Stimulated activated CD4-positive, alpha-beta T cell treated with anti-CD3 and anti-CD28 coated beads, Interleukin-2, amount 100 ng/mL, for 24 hours (primary cell): ENCODE measurements around the gene LTBP1.
"Not testable (repeated sequence)": the region's sequence is repeated elsewhere in the genome, so short reads cannot be mapped to it uniquely, and the experiment has no call there.

Experiments used
- DNase-seq, 2 donors: peaks; one replicate each; pipeline ENCODE4 v3.0.0-alpha.2; 2020

Gene LTBP1

DNA sequence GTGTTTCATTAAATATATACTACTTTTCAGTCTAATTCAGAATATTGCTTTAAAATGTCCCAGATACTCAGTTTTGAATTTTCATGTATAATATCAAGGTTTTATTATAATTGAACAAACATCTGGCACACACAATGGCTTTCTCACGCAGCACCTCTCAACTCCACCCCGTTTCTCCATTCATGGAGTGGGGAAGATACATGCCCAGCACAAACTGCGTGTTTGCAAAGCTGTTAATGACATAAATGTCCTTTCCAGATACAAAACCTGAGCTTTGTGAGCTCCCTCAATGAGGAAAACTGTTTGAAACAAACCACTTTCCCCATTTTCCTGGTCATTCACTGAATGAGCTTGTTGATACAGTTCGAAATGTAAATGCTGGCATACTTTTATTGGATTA is 379.3 kb downstream of the LTBP1 start:
- DNase-seq: no peak

GRCh38 chr2:33333433-33333832 is 386.7 kb downstream of the LTBP1 start:
- no peak for DNase-seq

DNA sequence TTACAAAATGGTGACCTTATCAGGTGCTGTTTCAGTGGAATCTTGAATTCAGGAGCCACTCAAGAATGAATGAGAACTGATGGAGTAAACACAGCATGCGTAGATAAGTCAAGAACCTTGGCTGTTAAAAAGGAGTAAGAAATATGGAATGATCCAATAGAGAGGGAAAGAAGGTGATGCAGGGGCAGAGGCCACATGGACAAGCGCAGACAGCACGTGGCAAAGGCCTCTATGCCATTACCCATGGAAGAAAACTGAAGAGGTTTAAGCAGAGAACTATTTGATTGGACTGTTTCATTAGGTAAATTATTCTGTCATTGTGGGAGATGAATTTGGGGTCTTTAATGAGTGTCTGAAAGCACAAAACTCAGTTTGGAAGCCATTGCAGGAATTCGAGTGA is 387.3 kb downstream of the LTBP1 start:
- DNase-seq: no peak

DNA sequence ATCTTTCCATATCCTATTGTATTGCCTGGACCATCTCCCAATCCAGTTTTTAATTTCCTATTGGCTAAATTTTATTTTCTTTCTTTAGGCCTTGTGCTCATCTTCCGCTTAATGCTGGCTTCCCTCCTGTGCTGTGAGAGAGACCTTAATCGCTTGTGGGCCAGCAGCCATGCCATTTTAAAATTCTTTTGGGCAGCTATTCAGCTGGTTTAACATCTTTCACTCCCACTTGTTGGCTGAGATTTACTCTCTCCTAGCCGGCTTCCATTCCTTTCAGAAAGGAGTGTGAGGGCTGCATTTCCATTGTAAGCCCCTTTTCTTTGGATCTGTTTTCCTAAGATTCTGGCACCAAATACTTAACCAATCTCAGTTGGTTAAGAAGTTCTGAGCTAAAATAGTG is 388.8 kb downstream of the LTBP1 start:
- no peak for DNase-seq

DNA sequence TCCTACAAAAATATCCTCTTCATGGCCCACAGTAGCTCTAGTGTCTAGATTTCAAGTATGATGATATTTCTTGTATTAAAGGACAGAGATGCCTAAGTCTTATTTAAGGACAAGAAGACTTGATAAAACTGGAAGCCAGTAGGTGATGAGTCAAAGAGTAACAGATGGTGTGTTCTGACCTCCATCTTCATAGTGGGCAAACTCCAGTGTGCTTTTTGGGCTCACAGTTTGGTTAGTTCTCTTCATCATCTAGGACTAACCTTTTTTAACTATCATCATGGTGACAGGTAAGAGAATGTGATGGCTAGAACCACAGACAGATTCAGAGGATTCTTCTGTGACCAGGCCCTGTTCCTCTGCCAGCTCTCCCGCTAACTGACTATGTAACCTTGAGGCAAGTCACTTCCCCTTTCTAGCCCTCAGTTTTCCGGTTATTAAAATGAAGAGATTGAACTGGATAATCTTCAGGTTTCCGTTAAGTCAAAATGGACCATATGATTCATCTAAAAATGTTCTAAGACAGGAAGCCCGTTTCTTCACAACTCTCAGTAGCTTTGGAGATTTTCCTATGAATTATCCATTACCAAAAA is 389.4 kb downstream of the LTBP1 start:
- DNase-seq: no peak

- no peak for DNase-seq
Observed at GRCh38 chr2:33337385-33337960, 390.7 kb downstream of the LTBP1 start.

- DNase-seq: no peak
Observed at GRCh38 chr2:33337981-33338380, 391.2 kb downstream of the LTBP1 start.

GRCh38 chr2:33339269-33339668 is 392.5 kb downstream of the LTBP1 start:
- no peak for DNase-seq

GRCh38 chr2:33340280-33340679 is 393.5 kb downstream of the LTBP1 start:
- no peak for DNase-seq

DNA sequence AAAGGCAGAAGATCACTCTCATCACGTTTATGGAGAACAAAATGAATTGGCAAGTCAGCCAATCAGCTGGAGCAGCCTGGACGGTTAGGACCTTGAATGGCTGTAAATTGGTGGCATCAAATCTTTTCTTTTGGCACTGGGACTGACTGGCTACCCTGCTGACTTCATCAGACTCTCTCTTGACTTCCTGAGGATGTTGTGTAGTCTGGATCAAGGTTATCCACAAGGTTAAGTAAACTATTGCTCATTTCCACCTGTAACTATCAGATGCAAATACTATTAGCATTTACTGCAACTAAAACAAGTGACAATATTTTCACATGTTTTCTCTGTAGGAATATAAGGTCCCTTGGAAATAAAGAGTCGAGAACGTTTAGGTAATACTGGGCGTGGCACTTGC is 395.4 kb downstream of the LTBP1 start:
- no peak for DNase-seq

DNA sequence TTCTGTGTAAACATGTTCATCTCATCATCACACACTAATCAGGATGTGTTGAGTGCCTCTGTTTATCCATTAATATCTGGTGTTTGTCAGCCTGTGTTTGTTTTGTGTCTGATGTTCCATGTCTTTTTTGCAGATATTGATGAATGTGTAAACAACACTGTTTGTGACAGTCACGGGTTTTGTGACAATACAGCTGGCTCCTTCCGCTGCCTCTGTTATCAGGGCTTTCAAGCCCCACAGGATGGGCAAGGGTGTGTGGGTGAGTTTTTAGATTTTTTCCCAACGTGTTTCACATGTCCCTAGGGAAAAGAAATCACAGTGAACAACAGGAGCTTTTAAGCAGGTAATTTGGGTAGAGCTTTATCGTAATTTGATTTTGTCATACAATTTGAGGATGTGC is 396.0 kb downstream of the LTBP1 start:
- DNase-seq: no peak

DNA sequence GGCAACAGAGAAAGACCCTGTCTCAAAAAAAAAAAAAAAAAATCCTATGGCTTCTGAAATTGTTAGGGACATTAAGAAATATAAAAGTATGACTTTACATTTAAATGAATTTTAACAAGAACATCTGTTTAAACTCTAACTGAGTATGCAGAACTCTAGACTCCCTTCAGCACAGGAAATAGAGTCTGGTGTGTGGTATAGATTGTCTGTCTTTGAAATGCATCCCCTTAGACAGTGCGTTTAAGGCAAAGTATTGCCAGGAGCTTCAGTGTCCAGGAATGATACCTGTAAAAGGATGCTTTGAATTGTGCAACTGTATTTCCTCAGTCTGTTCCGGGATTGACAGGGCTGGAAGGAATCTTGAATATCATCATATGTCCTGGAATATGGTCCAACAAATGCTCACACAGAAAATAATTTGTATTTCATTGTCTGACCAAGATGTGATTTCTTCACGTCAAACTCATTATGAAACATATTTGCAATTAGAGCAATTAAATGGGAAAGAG is 396.7 kb downstream of the LTBP1 start:
- no peak for DNase-seq

- DNase-seq: no peak
Observed at GRCh38 chr2:33344230-33344629, 397.5 kb downstream of the LTBP1 start.

- DNase-seq: no peak
Observed at GRCh38 chr2:33347856-33348255, 401.1 kb downstream of the LTBP1 start.

- no peak for DNase-seq
Observed at GRCh38 chr2:33350632-33351031, 403.9 kb downstream of the LTBP1 start.

GRCh38 chr2:33351781-33352180 is 405.0 kb downstream of the LTBP1 start:
- no peak for DNase-seq

- no peak for DNase-seq
Observed at GRCh38 chr2:33354981-33355380, 408.2 kb downstream of the LTBP1 start.

DNA sequence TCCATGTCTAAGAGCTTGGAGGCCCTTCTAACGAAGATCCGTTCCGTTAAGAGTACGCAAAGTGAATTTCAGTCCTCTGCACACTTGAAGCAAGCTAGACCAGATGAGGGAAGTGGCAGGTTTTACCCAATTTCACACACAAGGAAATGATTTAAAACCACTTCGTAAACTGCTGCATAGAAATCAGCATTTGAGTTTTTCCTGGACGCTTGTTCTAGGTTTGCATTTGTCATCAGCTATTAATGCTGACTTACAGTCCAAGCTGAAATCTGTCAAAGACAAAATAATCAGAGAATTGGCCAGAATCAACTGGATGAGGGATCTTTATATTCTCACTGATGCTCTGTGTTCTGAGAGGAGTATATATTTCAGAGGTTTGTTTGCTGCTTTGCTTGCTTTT is 412.1 kb downstream of the LTBP1 start:
- DNase-seq: no peak

GRCh38 chr2:33363325-33364298 is 416.9 kb downstream of the LTBP1 start:
- no peak for DNase-seq

- no peak for DNase-seq
Observed at GRCh38 chr2:33365264-33365970, 418.7 kb downstream of the LTBP1 start.

DNA sequence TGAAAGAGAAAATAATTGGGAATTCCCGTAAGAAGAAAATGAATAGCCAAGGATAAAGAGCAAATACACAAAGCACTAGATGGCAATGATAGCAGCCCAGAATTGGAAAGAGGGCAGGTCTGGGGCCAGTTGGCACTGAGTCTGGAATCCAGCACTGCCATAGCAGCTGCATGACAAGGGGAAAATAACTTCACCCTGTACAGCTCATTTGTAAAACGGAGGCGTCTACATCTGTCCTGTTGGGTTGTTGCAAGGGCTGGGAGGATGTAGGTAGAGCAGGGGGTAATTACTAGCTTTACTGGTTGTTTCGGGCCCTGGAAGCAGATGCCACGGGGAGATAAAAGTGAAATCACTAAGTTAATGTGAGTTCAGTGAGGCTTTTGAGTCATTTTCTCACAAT is 419.7 kb downstream of the LTBP1 start:
- no peak for DNase-seq

- not testable (repeated sequence) for DNase-seq
Observed at GRCh38 chr2:33368524-33368923, 421.8 kb downstream of the LTBP1 start.

- DNase-seq: no peak
Observed at GRCh38 chr2:33369191-33369590, 422.4 kb downstream of the LTBP1 start.
